Fibroblast of skin of right quadriceps (primary cell): Measurements from ENCODE around the gene CCL20.

ENCODE experiments used
- DNase-seq: peaks from one replicate; pipeline ENCODE4 v3.0.0-alpha.2; 2013

CCL20 gene

GRCh38 chr2:227804975-227805374 lies 8.7 kb upstream of the CCL20 start:
- no peak for DNase-seq

- peak; percentile 8 for DNase-seq
Measured at GRCh38 chr2:227805578-227805977, 8.1 kb upstream of the CCL20 start.

GRCh38 chr2:227808936-227809335 lies 4.7 kb upstream of the CCL20 start:
- no peak for DNase-seq

- DNase-seq, result no peak
Measured at GRCh38 chr2:227812001-227812400, 1.6 kb upstream of the CCL20 start.

DNA sequence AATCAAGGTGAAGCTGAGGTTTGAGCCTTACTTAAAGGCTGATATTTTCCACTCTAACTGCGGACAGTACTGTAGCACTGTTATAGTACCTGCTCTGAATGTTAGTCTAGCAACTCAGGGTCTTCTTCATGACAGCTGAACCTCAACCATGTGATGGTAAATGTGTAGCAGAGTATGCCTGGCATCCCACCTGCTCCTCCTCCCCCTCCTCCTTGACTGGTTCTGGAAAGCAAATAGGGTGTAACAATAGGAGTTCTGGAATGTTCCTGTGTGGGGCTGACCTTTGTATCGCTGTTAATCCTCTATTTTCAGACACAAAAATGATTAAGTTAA lies 447 bp upstream of the CCL20 start:
- no peak for DNase-seq

DNA sequence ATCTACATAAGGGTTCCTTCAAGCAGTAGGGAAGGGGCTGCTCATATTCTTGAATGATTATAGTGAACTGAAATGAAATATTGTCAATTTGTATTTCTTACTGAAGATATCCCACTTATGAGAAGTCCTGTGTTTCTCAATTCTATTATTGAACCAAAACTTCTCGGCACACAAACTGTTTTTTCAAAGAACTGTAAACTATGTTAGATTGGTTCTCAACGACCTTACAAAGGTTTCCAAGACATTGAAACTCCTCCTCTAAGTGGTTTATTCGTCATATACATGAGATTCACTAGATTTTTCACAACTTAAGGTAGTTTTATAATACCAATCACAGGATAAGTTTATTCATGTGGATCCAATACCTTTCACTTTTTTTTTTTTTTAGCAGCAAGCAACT lies 1.4 kb downstream of the CCL20 start:
- no peak for DNase-seq

GRCh38 chr2:227816507-227817294 lies 3.1 kb downstream of the CCL20 start:
- DNase-seq, result no peak

DNA sequence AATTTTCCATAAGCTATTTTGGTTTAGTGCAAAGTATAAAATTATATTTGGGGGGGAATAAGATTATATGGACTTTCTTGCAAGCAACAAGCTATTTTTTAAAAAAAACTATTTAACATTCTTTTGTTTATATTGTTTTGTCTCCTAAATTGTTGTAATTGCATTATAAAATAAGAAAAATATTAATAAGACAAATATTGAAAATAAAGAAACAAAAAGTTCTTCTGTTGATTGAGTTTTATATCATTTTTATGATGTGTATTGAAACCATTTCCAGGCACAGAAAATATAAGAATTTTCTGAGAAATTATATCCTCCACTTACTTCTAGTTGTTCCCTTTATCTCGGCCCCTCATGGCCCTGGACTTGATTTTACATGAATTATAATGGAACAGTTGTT lies 3.7 kb downstream of the CCL20 start:
- no peak for DNase-seq

DNA sequence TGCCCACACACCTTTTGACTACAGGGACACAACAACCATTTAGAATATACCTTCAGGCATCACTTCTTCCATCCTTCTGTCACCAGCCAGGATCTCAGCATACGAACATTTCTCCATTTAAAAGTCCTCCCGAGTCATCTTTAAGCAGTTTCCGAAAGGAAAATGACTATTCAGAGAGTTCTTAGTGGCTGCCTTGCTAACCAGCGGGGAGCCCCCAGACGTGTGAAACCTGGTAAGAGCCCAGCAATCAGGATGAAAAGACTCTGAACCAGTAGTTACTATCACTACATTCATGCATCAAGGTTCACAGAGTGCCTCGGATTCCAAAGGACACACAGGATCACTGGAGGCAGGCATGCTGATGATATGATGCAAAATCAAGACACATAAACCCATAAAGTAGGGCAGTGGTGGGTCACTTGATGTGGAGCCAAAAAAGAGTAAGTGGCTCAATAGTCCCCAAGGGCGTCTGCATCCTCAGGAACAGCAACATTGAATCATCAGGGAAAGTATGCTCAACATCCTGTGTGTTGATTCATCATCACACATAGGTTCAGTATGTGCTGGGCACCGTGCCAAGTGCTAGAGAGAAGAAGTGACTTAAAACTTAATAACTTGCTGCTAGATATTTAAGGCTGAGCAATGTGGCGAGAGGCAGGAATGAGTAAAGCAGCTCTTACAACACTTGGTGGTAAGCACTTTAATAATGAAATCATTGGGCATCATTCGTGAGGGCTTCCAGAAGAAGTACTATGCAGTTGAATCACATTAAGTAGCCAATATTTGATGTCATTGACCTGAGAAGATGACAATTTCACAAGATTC lies 4.4 kb downstream of the CCL20 start:
- DNase-seq, result peak; percentile 100

- no peak for DNase-seq
Measured at GRCh38 chr2:227818675-227819397, 5.2 kb downstream of the CCL20 start.

DNA sequence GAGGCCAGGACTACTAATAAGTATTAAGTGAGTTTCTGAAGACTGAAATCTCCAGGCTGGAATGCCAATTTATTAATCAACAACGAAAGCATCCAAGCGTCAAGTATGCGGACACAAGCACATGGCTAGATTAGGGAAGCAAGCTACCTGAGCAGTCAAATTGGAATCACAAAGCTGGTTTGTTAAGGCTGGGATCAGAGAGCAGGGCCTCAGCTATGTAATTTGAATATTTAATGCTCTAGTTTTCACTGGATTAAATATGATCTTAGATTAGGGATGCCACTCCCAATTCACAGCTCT lies 5.7 kb downstream of the CCL20 start:
- DNase-seq, result no peak

- no peak for DNase-seq
Measured at GRCh38 chr2:227821043-227821942, 7.7 kb downstream of the CCL20 start.

- DNase-seq, result peak; percentile 62
Measured at GRCh38 chr2:227822416-227823003, 8.9 kb downstream of the CCL20 start.

DNA sequence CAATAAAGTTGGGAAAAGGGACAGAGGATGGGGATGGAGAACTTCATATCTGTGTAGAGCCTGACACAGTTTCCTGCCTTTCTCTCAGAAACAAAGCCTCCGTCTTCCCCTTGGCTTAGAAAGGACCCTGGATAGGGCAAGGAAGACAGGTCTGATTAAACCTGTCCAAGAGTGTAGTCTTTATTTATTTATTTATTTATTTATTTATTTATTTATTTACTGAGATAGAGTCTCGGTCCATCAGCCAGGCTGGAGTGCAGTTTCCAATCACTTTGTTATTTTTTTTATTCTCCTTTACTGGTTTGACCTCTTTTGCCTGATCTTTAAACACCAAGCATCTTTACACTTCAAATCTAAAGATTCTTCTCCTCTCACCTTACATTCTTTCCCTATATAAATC lies 10.3 kb downstream of the CCL20 start:
- no peak for DNase-seq

DNA sequence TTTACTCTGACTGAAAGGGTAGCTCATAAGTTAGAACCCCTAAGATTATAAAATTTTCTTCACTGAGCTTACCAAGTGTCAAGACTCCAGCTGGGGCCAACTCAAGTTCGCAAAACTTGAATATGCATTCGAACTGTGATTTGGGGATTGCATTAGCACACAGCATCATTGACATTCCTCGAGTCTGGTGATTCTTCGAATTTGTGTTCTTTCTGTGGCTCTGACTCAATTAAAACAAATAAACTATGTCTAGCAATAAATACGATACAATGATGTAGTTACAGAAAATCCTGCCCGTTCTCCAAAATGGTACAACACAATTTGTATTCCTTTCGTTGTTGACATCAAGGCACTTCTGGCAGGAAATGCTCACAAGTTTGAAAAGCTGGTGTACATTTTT lies 11.1 kb downstream of the CCL20 start:
- no peak for DNase-seq

GRCh38 chr2:227826019-227826521 lies 12.4 kb downstream of the CCL20 start:
- DNase-seq, result no peak

DNA sequence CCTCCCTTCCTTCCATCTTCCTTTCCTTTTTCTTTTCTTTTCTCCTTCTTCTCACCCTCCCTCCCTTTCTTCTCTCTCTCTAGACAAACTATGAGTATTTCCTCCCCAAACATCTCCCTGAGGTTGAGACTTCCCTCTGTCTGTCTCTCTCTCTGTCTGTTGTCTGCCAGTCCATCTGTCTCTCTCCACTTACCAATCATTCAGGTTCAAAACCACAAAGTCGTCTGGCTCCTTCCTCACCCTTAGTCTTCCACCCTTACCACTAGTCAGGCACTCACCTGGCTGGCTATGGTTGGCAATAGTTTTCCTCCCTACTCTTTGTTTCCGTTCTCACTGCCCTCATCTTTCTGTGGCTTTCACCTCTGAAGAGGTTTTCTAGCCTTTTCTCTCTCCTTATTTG lies 12.9 kb downstream of the CCL20 start:
- DNase-seq, result no peak

DNA sequence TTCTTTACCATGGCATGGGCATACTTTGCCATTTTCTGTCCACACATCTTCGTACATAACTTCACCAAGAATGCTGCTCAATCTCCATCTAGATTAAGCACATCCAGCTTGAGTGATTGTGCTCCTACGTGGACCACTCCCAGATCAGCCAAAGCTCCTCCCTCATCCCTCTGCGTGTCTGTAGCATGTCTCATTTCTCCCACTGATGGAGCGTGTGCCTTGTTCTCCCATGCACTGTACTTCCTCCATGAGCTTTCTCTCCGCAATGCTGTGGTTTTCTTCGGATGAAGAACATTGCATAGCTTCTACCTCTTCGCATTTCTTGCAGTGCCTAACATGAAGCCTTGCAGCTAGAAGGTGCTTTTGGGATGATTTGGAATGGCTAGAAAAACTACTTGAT lies 13.5 kb downstream of the CCL20 start:
- DNase-seq, result no peak

- no peak for DNase-seq
Measured at GRCh38 chr2:227828477-227828912, 14.9 kb downstream of the CCL20 start.

- no peak for DNase-seq
Measured at GRCh38 chr2:227829337-227829736, 15.7 kb downstream of the CCL20 start.

- DNase-seq, result peak; percentile 18
Measured at GRCh38 chr2:227834423-227834822, 20.8 kb downstream of the CCL20 start.
